Caki2 (cell line): ENCODE results near the gene FAM174C. TPM values are rescaled to one million over a fixed set of nuclear protein-coding genes. Genes with fewer than 3 reads are reported as not detected.

Experiments
- DNase-seq: peaks from one replicate; pipeline ENCODE4 v3.0.0-alpha.2; 2015; ENCODE audit warnings: low read depth
- in situ Hi-C: cut with HindIII; loops from 2 replicates; pipeline ENCODE4 v1.10.0; 2016; ENCODE audit warnings: low sequenced_read_pairs, low pct_unique_long_range_greater_than_20kb, mixed read lengths
- total RNA-seq: library from RNA; depleted of rRNA; stranded (reverse); fragments of >200 nt; shearing (Covaris generic); gene quantifications from 2 replicates; pipeline ENCODE4 v1.2.3, GENCODE V29; 2014; ENCODE audit warnings: low replicate concordance

Gene FAM174C
- total RNA-seq, 1 experiment from 2014 or later: 29.5 TPM

GRCh38 chr19:1288833-1289685 is 13.7 kb downstream of the FAM174C start:
- no peak for DNase-seq
- in situ Hi-C loops: no loop called here

- in situ Hi-C loops: no loop called here
- no peak for DNase-seq
Measured at GRCh38 chr19:1289686-1290025, 14.3 kb downstream of the FAM174C start.

- no peak for DNase-seq
- in situ Hi-C loops: no loop called here
Measured at GRCh38 chr19:1290196-1290702, 14.9 kb downstream of the FAM174C start.

GRCh38 chr19:1290703-1291651 is 15.6 kb downstream of the FAM174C start:
- in situ Hi-C loops: no loop called here
- no peak for DNase-seq

GRCh38 chr19:1291761-1292418 is 16.6 kb downstream of the FAM174C start:
- in situ Hi-C loops: no loop called here
- DNase-seq: no peak

- in situ Hi-C loops: no loop called here
Measured at GRCh38 chr19:1292419-1293151, 17.3 kb downstream of the FAM174C start.

GRCh38 chr19:1293782-1294604 is 18.7 kb downstream of the FAM174C start:
- DNase-seq: no peak
- in situ Hi-C loops: no loop called here

More at GRCh38 chr19:1292419-1293151, 17.3 kb downstream of the FAM174C start:
- DNase-seq: no peak

- in situ Hi-C loops: no loop called here
- DNase-seq: no peak
Measured at GRCh38 chr19:1294688-1295087, 19.4 kb downstream of the FAM174C start.

- no peak for DNase-seq
- in situ Hi-C loops: no loop called here
Measured at GRCh38 chr19:1295169-1296012, 20.1 kb downstream of the FAM174C start.

- in situ Hi-C loops: no loop called here
- no peak for DNase-seq
Measured at GRCh38 chr19:1296078-1296477, 20.7 kb downstream of the FAM174C start.

GRCh38 chr19:1296575-1297271 is 21.4 kb downstream of the FAM174C start:
- in situ Hi-C loops: no loop called here
- no peak for DNase-seq

- DNase-seq: no peak
- in situ Hi-C loops: no loop called here
Measured at GRCh38 chr19:1298235-1298634, 22.9 kb downstream of the FAM174C start.

- no peak for DNase-seq
- in situ Hi-C loops: no loop called here
Measured at GRCh38 chr19:1299801-1300200, 24.5 kb downstream of the FAM174C start.

GRCh38 chr19:1300744-1301490 is 25.6 kb downstream of the FAM174C start:
- in situ Hi-C loops: no loop called here
- DNase-seq: no peak

GRCh38 chr19:1302533-1303239 is 27.4 kb downstream of the FAM174C start:
- no peak for DNase-seq
- in situ Hi-C loops: no loop called here
